Large intestine (tissue), 3 donors: ENCODE data around the gene RETSAT. TPM values are rescaled to one million over a fixed set of nuclear protein-coding genes. Genes with fewer than 3 reads are reported as not detected.
A peak's percentile ranks its signal among the peaks of the same experiment; 100 is the strongest.

Experiments used
- DNase-seq, 2 donors: peaks; one replicate each; pipeline versions ENCODE4 v3.0.0 to v3.0.0-alpha.2; 2013
- H3K27ac ChIP-seq: one replicate; pipeline ENCODE4 v1.5.1; 2013; ENCODE audit warnings: low read length
- H3K27me3 ChIP-seq: 2 replicates; pipeline ENCODE4 v1.6.1; 2013; ENCODE audit warnings: low read length; ENCODE audit not compliant: control insufficient read depth, insufficient read depth
- H3K36me3 ChIP-seq: 2 replicates; pipeline ENCODE4 v1.6.1; 2013; ENCODE audit warnings: low read length; ENCODE audit not compliant: control insufficient read depth, insufficient read depth
- H3K4me1 ChIP-seq: one replicate; pipeline ENCODE4 v1.6.1; 2013; ENCODE audit warnings: low read length; ENCODE audit not compliant: control insufficient read depth, insufficient read depth
- H3K4me3 ChIP-seq: one replicate; pipeline ENCODE4 v1.5.1; 2013; ENCODE audit warnings: low read length
- H3K9me3 ChIP-seq: one replicate; pipeline ENCODE4 v1.6.1; 2013; ENCODE audit warnings: mild to moderate bottlenecking, low read depth, low read length, moderate library complexity; ENCODE audit not compliant: control insufficient read depth
- WGBS: methylation state at CpG from one replicate; pipeline ENCODE4 v1.1.5; 2013; ENCODE audit warnings: low lambda C conversion rate; ENCODE audit not compliant: insufficient coverage; 5-methylcytosine and 5-hydroxymethylcytosine counted together
- polyA plus RNA-seq: library from polyadenylated mRNA; unstranded; fragments of 120-200 nt; gene quantifications from one replicate; pipeline ENCODE4 v1.2.1, GENCODE V29; 2013

Gene RETSAT
- polyA plus RNA-seq, 1 donor, result 56.8 TPM

- peak overlapping the region; percentile 19 for H3K27ac ChIP-seq
- peaks cover 30% of the 10 kb centered on the region for H3K4me1 ChIP-seq
- no peaks in the 10 kb centered on the region for H3K27me3 ChIP-seq
- no peak overlapping the region for H3K4me3 ChIP-seq
- WGBS, result no CpG with 5 or more reads among the region's 15 CpGs
- H3K36me3 ChIP-seq, result peaks cover 45% of the 10 kb centered on the region
- H3K9me3 ChIP-seq, result no peaks in the 10 kb centered on the region
- DNase-seq, result peak in 1 of 2 donors; percentile 29
These were observed 45.3 kb downstream of the RETSAT start for GRCh38 chr2:85308896-85309555.

GRCh38 chr2:85308201-85308600 is 46.1 kb downstream of the RETSAT start:
- peaks cover 45% of the 10 kb centered on the region for H3K36me3 ChIP-seq
- H3K27me3 ChIP-seq, result no peaks in the 10 kb centered on the region
- no peak for DNase-seq
- peak overlapping the region; percentile 99 for H3K27ac ChIP-seq
- no peak overlapping the region for H3K4me3 ChIP-seq
- WGBS, result 90% methylated on average over 3 of the region's 6 CpGs
- H3K9me3 ChIP-seq, result no peaks in the 10 kb centered on the region
- H3K4me1 ChIP-seq, result peaks cover 30% of the 10 kb centered on the region

GRCh38 chr2:85307527-85307897 is 46.8 kb downstream of the RETSAT start:
- DNase-seq, result peak in 1 of 2 donors; percentile 80
- peak overlapping the region; percentile 29 for H3K4me3 ChIP-seq
- WGBS, result no CpG with 5 or more reads among the region's 9 CpGs

GRCh38 chr2:85303780-85304531 is 50.4 kb downstream of the RETSAT start:
- Histone ChIP-seq H3K9me3 (no peaks in the 10 kb centered on the region), H3K4me3 (no peak overlapping the region), H3K4me1 (peaks cover 25% of the 10 kb centered on the region), H3K27ac (no peak overlapping the region), H3K27me3 (no peaks in the 10 kb centered on the region), H3K36me3 (peaks cover 37% of the 10 kb centered on the region)
- DNase-seq, result no peak
- 100% methylated on average over 1 of the region's 28 CpGs for WGBS

More at GRCh38 chr2:85307527-85307897, 46.8 kb downstream of the RETSAT start:
- no peaks in the 10 kb centered on the region for H3K9me3 ChIP-seq
- no peaks in the 10 kb centered on the region for H3K27me3 ChIP-seq
- peak overlapping the region; percentile 99 for H3K27ac ChIP-seq
- H3K36me3 ChIP-seq, result peaks cover 45% of the 10 kb centered on the region
- H3K4me1 ChIP-seq, result peaks cover 30% of the 10 kb centered on the region

- no peaks in the 10 kb centered on the region for H3K27me3 ChIP-seq
- H3K27ac ChIP-seq, result no peak overlapping the region
- H3K9me3 ChIP-seq, result no peaks in the 10 kb centered on the region
- peaks cover 9% of the 10 kb centered on the region for H3K4me1 ChIP-seq
- no peak overlapping the region for H3K4me3 ChIP-seq
- H3K36me3 ChIP-seq, result peaks cover 33% of the 10 kb centered on the region
- no peak for DNase-seq
- no CpG with 5 or more reads among the region's 6 CpGs for WGBS
These were observed 52.2 kb downstream of the RETSAT start for GRCh38 chr2:85302121-85302520.

Other genes starting within 250 kb of the RETSAT start
- gene TCF7L1, start 221.1 kb downstream of the RETSAT start, polyA plus RNA-seq, result 23.1 TPM
- gene TGOLN2, start 26.5 kb downstream of the RETSAT start, polyA plus RNA-seq, result 147 TPM
- 29.0 TPM for gene ELMOD3, start 241 bp upstream of the RETSAT start, polyA plus RNA-seq
- 40.7 TPM for gene CAPG, start 55.8 kb upstream of the RETSAT start, polyA plus RNA-seq
- gene SH2D6, start 64.2 kb upstream of the RETSAT start, polyA plus RNA-seq, result 3.8 TPM
- gene MAT2A, start 184.6 kb upstream of the RETSAT start, polyA plus RNA-seq, result 345 TPM
- 24.8 TPM for gene GGCX, start 207.0 kb upstream of the RETSAT start, polyA plus RNA-seq
- gene VAMP8, start 223.1 kb upstream of the RETSAT start, polyA plus RNA-seq, result 158 TPM
- 18.0 TPM for gene VAMP5, start 229.9 kb upstream of the RETSAT start, polyA plus RNA-seq
- gene RNF181, start 241.2 kb upstream of the RETSAT start, polyA plus RNA-seq, result 131 TPM
- gene TMEM150A, start 248.2 kb upstream of the RETSAT start, polyA plus RNA-seq, result 40.9 TPM